ENCODE data around the gene SEMA4D.

Gene SEMA4D

DNA sequence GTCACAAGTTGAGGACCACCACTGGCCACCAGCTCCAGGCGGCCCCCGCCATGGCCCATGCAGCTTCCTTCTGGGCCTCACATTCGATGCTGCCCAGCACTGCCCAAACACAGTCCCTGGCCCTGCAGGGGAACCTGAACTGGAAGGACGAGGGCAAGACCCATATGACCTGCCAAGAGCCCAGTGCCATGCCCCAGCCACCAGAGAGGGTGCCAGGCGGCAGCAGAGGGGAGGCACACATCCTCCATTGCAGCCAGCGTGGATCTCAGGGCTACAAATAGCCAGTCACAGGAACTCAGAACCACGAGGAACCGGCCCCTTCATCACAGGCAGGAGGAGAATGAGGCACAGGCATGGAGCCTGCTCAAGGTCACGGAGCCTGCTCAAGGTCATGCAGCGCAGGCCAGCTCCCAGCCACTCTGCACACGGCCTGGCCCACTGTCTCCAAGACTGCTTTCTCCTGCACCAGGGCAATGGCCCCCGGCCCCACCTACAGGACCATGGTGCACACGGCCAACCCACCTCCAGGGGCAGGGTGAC, 69.6 kb downstream of the SEMA4D start:
- DNase-seq (ENCODE audit: low read depth) = no peak

DNA sequence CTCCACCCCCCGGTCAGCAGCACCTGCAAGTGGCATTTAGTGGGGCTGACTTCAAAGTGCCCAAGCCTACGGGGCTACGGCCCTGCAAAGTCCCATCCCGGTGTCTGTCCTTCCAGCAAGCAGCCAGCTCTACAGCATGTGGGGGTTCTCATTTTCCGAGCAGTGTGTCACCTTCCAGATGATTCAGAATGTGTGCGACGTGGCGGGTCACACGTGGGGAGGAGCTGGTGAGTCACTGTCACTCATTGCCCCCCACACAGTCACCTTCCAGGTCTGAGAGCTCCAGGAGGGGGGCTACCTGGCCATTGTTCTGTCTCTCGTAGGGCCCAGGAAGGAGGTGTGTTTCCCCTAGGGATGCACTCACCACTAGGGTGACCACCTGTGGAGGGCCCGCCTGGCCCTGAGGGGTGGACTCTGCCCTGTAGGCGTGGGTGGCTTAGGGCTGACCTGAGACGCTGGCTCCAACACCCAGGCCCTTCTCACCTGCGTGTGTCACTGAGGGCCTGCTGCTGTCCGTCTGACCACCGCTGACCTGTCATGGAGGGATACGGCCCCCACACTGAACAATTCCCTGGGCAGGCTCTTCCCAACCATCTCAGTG, 70.2 kb downstream of the SEMA4D start:
- no peak for DNase-seq (ENCODE audit: low read depth)

DNA sequence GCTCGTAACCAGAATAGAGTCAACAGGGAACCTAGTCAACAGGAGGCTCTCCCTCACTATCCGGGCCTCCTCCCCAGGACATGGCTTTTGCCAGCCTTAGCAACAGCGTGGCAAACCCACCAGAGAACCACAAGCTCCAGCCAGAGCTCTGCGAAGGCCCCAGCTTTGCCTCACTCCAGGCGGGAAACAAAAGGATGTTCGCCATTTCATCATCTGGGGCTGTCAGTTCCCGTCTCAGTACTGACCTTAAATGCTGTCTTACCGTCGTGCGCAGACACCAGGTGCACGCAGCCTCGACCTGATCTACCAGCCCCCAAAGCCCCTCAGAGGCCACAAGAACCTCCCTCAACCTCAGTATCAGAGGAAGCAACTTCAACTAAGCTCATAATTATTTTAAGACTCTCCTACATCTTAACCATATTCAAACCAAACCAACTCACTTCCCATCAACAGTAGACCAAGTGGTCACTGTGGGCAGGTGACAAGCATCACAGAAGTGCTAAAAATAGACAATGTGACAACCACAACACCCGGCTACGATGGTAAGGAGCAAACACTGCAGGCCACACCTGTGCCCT, 71.4 kb downstream of the SEMA4D start:
- no peak for DNase-seq (ENCODE audit: low read depth)

DNA sequence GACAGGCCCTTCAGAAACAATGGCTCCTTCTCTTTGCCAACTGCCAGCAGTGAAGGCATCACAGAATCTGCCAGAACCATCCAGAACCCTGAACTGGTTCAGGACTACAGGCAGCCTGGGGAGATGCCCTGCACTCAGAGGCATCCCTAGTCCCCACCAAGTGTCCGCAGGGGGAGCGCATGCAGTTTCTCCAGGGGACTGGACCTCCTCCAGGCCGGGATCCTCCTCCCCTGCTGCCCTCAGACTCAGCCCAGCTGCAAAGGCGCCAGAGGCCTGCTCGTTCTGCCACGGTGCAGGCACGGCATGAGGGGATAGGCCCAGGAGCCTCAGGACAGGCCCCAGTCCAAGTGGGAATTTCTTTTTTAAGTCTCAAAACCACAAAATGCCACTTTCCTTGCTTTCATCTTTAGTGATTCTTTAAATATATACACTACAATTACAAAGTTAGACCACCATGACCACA, 72.0 kb downstream of the SEMA4D start:
- no peak for DNase-seq (ENCODE audit: low read depth)

DNA sequence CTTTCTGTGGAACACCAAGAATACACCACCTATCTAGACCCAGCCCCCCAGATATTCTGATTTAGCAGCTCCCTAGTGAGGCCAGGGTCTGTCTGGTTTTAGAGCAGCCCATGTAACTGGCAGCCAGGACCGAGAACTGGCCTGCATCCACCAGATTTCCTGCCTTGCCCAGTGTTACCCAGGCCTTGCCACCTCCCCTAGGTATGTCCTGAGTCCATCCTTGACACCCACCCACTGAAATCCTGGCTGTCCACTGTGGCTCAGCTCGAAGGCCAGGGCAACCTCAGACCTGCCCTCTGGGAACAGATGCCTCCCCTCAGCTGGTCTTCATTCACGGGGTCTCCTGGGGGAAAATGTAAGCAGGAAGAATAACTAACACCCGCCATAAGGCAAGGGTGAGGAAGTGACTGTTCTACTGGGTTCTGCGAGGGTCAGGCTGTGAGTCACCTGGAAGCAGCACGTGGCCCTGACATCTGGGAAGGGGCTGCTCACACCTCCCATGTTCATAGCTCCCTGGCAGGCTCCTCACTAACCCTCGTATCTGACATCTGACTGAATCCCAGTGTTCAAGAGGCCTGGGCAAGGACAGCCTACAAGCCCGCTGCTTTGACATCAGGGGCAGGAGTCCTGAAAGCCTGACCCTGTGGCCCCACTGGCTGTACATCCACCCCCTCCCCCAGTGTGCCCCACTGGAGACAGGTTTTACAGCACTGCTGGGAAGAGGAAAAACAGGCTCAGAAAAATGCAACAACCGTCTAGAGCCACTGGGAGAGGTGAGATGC, 72.7 kb downstream of the SEMA4D start:
- no peak for DNase-seq (ENCODE audit: low read depth)

DNA sequence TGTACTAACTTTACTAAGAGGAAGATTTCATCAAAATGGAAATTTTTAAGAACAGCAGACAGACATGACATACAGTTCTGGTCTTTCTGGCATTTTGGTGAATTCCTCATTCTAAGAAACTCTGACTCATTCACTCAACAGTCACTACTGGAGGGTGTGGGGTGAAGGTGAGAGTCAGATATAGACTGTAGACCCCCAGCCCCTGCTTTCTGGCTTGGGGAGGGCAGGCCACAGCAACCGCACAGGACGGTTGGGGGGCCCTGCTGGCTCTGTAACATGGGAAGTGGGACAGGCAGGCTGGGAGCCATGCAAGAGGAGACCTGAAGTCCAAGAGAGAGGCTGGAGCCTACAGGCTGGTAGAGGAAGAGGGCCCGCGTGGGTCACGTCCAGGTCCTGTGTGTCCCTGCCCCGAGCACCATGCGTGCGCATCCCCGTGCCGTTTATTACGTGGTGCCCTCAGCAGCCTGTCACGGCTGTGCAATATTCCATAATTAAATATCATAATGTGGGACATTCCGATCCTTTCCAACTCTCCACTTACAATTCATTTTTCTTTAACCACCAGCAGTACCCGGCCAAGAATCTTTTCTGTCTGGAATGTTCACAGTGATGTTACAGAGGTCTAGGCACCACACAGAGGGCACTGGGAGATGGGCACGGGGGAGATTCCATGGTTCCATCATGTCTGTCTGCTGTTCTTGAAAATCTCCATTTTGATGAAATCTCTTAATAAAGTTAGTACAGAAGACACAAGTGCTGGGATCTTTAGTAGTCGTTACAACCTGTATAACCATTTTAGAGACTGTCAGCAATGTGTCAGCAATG, 75.5 kb downstream of the SEMA4D start:
- DNase-seq (ENCODE audit: low read depth) = peak; percentile 73

DNA sequence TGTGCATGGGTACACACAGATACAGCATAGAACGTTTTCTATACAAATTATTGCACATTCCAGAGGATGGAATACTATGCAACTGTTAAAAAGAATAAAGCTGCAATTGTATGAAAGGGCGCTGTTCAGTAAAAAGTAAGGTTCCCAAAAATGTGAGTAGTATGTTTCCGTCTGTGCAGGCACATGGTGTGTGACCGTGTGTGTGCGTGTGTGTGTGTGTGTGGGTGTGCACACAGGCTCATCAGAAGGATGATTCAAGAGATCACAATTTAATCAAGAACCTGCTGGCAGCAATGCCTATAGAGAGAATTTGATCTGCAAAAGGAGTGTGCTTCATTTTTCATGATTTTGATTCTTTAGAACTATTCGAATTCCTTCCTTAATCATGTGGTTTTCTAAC, 76.3 kb downstream of the SEMA4D start:
- DNase-seq (ENCODE audit: low read depth) = peak; percentile 50

DNA sequence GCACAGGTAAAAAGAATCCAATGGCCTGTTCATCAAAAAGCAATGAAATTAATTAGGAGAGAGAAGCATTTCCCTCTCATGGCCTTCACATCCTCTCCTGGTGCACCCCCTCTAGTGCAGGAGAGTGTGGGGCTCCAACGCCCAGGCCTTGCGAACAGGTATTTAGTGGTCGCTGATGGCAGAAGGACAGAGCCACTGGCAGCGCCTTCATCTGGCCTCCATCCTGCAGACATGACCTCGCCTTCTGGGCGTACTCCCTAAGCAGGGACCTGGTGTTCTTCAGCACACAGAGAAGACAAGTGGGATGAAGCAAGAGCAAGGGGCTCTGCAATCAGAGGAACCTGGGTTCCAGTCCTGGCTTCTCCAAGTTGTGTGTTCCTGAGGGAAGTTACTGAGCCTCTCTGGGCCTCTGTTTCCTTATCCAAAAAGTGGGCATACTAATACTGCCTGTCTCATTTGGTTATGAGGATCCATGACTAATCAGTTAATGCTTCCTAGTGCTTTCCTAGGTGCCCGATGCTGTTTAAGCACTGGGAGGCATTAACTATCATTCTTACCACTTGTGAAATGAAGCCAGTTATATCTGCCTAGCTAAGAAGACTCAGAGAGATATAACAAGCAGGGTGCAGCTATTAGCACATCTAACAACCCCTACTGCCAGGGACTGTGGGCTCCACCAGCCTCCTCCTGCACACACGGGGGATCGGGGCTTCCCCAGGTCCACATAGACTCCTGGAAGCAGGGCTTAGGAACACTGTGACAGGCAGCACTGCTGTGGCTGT, 77.3 kb downstream of the SEMA4D start:
- DNase-seq (ENCODE audit: low read depth) = no peak

DNA sequence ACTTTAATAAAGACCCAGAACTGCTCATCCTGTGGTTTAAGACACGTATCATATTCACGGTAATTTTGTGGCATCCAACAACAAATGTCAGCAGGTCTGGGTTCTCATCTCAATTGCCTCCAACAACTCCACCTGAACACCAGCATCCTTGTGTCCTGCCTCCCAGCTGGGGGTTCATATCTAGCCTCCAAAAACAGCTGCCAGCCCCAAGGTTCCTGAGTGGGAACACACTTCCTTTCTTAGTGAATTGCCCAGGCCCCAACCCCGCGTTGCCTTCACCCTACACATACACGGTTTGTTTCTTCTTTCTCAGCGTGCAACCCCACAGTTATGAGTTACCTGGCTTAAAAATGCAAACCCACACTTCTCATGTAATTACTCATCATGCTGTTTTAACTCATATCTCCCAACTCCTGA, 77.9 kb downstream of the SEMA4D start:
- no peak for DNase-seq (ENCODE audit: low read depth)

DNA sequence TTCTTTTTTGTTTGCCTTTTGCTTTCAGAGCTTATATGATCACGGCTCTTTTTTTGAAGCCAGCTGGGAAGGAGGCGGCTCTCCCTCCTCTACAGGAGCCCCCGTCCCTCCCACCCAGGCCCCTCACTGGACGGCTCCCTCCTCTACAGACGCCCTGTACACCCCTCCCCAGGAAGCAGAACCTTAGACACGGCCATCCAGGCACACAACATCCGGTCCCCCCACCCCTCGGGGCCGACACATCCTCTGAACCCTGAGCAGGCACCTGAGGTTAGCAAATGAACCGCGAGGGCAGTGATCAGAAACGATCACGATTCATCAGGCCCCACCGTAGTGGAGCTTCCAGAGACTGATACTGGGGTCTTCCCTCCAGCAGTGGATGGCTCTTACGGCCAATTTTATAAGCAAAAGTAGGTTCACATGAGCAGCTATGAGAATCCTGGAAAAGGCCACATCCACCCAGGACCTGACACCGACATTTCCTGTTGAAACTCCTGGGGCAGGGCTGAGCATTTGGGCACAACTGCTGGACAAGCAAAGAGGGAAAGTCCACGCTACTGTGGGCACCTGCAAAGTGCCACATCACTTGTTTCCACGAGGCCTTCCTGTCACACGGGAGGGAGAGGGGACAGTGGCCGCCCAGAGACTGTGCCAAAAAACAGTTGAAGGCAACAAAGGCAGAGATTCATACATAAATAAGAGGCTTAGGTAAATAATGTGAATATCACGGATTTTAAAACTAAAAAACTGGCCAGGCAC, 78.9 kb downstream of the SEMA4D start:
- DNase-seq (ENCODE audit: low read depth) = no peak

DNA sequence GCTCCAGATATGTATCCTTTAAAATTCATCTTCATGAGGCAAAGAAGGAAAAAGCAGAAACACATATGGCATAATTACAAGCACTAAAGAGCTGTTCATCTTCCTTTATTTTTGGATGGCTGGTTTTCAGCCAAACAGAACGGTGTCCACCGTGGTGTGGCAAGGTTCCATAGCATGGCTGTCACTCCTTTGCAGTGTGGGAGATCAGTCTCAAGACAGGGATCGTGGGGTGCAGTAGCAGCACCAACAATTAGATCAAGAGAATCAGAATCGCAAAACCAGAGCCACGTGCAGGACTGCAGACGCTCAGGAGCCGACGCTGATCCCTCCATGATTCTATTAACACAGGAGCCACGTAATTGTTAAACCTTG, 79.5 kb downstream of the SEMA4D start:
- DNase-seq (ENCODE audit: low read depth) = no peak

DNA sequence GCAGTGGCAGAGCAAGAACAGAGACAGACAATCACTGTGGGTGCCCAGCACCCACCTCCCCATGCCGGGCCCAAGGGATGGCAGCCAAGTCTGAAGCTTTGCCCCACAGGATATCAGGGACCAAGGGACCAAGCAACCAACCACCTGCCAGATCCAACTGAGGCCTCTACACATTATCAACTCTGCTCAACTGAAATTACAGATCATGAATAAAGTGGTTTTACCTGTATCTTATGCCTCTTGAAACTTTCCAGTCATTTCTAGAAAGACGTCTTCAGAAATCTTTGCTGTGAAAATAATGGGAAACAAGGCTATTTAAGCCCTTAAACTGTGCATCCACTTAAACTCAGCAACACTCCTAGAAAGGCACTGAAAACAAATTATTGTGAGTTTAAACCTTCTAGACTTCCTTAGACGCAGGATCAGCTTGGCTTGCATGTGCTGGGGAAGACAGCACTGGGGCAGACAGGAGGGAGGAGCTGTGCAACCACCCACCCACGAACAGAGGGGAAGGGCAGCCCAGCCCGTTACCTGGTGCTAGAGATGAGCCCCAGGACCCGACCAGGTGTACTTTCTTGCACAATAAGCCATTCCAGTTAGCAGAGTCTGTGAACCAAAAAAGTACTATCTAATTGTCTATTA, 80.0 kb downstream of the SEMA4D start:
- no peak for DNase-seq (ENCODE audit: low read depth)

DNA sequence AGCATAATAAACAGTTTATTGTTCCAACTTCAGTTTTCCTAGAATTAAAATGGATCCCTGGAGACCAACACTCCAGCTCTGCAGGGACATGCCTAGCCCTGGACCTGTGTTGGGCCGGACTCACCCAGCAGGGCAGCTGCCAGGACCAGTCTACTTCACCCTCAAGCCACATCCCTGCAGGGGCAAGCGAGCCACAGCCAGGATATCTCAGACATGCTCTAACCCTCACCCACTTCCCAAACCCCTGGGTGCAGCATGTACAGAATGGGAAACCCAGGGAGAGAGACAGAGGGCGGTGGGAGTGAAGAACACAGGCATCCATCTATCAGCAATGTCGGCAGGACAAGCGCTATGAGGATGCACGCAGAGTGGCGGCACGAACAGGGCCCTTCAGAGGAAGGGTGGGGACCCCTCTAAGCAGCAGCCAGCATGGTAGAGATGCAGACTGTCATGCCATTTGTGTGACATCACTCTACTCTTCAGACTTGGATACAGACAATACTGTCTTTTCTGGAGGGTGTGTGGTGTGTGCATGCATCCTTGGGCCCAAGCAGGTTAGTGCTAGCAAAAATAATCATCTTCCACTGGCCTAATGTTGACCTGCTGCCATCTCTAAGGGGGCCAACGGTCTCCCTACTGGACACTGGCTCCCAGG, 83.1 kb downstream of the SEMA4D start:
- no peak for DNase-seq (ENCODE audit: low read depth)

DNA sequence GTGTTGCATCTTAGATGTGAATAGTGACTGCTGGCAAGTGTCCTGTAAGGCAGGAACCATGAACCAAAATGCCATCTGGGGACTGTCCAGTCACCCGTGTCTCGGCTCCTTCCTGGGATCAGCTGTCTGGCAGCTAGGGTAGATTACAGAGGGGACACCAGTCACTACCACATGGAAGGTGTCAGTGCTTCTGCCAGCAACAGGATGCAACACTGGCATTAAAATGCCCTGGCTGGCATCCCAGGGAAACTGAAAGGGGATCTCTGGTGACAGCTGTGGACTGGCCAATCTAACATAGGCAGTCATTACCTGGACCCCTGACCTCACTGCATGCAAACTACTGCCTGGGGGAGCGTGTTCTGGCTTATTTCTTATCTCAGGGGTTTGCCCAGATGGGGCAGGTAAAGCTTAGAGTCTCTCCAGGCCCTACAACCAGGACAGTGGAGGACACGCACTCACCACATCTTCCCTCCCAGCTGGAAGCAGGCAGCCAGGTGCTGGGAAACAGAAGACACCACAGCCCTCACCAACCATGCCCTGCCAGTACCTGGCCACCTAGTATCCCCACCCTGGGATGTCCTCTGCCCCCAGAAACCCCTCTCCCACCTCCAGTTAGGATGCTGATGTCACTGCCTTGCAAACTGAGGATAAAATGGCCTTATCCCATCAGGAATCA, 83.8 kb downstream of the SEMA4D start:
- DNase-seq (ENCODE audit: low read depth) = no peak

DNA sequence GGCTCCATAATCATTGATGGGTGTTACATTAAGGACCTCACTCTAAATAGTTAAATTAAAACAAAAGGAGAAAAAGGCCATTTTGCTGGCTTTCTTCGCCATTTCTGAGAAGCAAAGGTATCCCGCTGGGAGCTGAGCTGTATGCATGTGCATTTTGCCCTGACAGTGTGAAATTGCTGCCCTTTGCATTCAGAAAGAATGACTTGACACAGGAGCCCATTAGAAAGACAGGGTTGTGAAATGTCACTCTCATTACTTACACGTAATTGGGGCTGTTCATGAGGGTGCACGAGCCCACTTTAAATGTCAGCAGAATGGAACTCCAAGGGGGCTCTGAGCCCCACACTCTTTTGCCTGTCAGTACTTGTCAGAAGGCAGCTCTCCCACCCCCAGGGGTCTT, 85.0 kb downstream of the SEMA4D start:
- DNase-seq (ENCODE audit: low read depth) = no peak

DNA sequence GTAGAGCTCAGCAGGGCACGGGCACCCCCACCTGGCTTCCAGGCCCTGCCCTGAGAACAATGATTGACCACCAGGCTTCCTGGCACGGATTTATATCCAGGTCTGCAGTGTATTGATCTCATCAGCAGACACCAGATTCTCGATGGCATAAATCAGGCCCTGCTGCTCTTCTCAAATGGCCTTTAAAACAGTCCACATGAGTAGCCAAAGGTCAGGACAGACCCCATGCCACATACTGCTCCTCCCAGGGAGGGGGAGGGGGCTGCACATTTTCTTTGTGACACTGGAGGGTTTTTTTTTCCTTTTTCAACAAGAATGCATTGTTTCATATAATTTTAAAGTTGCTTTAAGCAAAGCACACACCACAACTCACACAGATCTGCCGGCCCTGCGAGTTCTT, 85.4 kb downstream of the SEMA4D start:
- no peak for DNase-seq (ENCODE audit: low read depth)

DNA sequence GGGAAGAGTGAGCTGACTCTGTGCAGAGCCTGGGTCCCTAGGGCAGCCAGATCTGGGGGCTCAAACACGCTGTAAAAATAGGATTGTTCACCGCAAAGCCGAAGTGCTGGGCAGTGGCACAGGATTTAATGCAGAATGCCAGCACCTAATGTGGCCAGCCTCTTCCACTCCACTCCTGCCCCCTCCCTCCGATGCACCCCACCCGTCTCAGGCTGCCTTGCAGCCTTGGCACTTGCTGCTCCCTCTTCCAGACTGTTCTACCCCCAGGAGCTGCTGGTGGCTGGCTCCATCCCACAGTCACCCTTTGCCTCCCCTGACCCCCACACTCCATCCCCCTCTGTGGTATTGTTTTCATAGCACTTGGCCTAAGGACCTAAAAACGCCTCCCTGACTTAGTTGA, 86.2 kb downstream of the SEMA4D start:
- no peak for DNase-seq (ENCODE audit: low read depth)

DNA sequence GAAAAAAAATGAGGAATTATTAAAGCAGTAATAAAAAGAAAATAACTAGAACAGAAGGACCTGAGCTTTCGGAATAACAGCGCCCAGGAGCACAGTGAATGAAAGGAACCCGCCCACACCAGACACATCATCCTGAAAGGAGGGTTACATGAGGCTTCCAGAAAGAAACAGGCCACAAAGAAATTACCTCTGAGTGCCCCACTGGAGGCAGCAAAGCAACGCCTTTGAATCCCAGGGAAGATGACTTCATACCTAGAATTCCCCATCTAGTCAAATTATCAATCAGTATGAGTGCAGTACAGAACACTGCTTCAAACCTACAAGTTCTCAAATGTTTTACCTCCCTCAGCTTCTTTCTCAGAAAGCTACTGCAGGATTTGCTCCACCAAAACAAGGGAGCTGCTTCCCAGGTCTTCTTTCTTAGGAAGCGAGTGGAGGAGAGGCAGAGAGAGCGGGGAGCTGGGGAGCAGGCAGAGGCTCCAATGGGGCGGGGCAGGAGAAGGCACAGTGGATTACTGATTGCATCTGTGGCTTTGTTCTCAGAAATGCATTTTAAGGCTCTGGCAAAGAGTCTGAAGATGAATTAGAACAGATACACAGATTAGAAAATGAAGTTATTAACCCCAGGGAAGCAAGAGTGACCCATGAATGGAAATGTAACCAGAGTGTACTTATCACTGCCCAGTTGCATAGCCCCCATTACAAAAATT, 87.1 kb downstream of the SEMA4D start:
- no peak for DNase-seq (ENCODE audit: low read depth)

DNA sequence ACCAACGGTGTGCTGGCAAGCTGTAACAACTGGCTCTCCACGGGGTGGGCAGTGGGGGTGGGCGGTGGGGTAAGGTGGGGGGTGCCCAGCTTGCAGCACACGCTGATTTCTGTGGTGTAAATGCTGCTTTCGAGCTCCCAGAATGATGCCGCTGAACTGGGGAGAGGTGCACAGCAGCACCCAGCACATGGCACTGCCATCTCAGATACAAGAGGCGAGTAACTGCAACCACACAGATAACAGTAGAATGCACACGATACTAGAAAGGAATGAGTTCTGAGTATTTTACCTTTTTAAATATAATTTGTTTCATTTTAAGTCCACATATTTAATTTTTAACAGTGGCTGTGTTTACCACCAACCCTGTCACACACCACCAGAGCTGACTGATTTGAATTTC, 87.9 kb downstream of the SEMA4D start:
- no peak for DNase-seq (ENCODE audit: low read depth)

Data from amniotic epithelial cell (primary cell).